GM12878 (cell line): ENCODE results near the gene LENEP. TPM values are rescaled to one million over a fixed set of nuclear protein-coding genes. Genes with fewer than 3 reads are reported as not detected.

Experiments
- ATAC-seq: fragments of 200-7000 bp; cut with Tn5 transposase; 3 replicates; pipeline ENCODE4 v1.9.1; 2020; ENCODE audit warnings: mild to moderate bottlenecking, moderate library complexity
- BruUV-seq: library from RNA; stranded (reverse); fragments of 400-500 nt; replicated peaks from 2 replicates; lab custom pipeline; 2021; lab: Mats Ljungman, UMichigan
- CTCF ChIA-PET: fragments of 300-600 bp; sonication (Branson Sonifier 250); formaldehyde crosslinking; extraction: SDS; loops from one replicate; lab custom pipeline; 2021; ENCODE audit warnings: inconsistent platforms; lab: Yijun Ruan, JAX
- POLR2A ChIA-PET: fragments of 350-600 bp; formaldehyde crosslinking; extraction: SDS; loops from one replicate; lab custom pipeline; 2021; ENCODE audit warnings: inconsistent platforms; lab: Charles Lee
- RAD21 ChIA-PET: fragments of 300-600 bp; sonication (Branson Sonifier 250); formaldehyde crosslinking; loops from one replicate; lab custom pipeline; 2023; ENCODE audit warnings: antibody characterized with exemption; ENCODE audit not compliant: unreplicated experiment; lab: Charles Lee
- SMC1A ChIA-PET: fragments of 300-600 bp; sonication (Branson Sonifier 250); formaldehyde crosslinking; loops from one replicate; lab custom pipeline; 2023; ENCODE audit not compliant: unreplicated experiment, uncharacterized antibody; lab: Charles Lee
- DNase-seq: peaks from one replicate; pipeline ENCODE4 v3.0.0-alpha.2; 2011; ENCODE audit warnings: low read depth, low spot score
- FAIRE-seq: peaks from 3 replicates; lab custom pipeline; 2011; peaks lifted over from hg19 to GRCh38; lab: Jason Lieb, UNC
- H2AFZ ChIP-seq: 2 replicates; pipeline ENCODE4 v1.6.0; 2011; ENCODE audit warnings: low read depth, low read length, control low read depth; ENCODE audit not compliant: control insufficient read depth
- H3K27ac ChIP-seq: 2 replicates; pipeline ENCODE4 v1.5.1; 2011; ENCODE audit warnings: control low read depth; ENCODE audit not compliant: control insufficient read depth, insufficient read depth
- H3K27me3 ChIP-seq, 2 experiments: replicated peaks in 1 of 2; 2 replicates each; pipeline versions ENCODE4 v1.6.0 to v1.6.1; 2011; ENCODE audit warnings: low read length in 1 of 2; ENCODE audit not compliant: control insufficient read depth in 2 of 2, insufficient read depth in 2 of 2
- H3K36me3 ChIP-seq, 2 experiments: 2 replicates each; pipeline ENCODE4 v1.5.1; 2011; ENCODE audit warnings: low read length in 1 of 2; ENCODE audit not compliant: control insufficient read depth in 2 of 2, insufficient read depth in 2 of 2
- H3K4me1 ChIP-seq: 2 replicates; pipeline ENCODE4 v1.6.1; 2011; ENCODE audit warnings: mild to moderate bottlenecking, low read length, moderate library complexity, mixed read lengths; ENCODE audit not compliant: control insufficient read depth, insufficient read depth
- H3K4me2 ChIP-seq: 2 replicates; pipeline ENCODE4 v1.6.0; 2011; ENCODE audit warnings: control low read depth; ENCODE audit not compliant: control insufficient read depth, insufficient read depth
- H3K4me3 ChIP-seq: fragments of 200-600 bp; sonication (generic); 2 replicates; pipeline ENCODE4 v1.5.1; 2016
- H3K79me2 ChIP-seq: 2 replicates; pipeline ENCODE4 v1.6.0; 2011; ENCODE audit warnings: low read length; ENCODE audit not compliant: control insufficient read depth, insufficient read depth
- H3K9ac ChIP-seq: 2 replicates; pipeline ENCODE4 v1.8.0; 2011; ENCODE audit warnings: low read length, control low read depth, mixed read lengths; ENCODE audit not compliant: control insufficient read depth, insufficient read depth
- H3K9me3 ChIP-seq: replicated peaks from 3 replicates; pipeline ENCODE4 v1.5.1; 2011; ENCODE audit warnings: mild to moderate bottlenecking, low read length; ENCODE audit not compliant: control insufficient read depth, insufficient read depth
- H4K20me1 ChIP-seq: 2 replicates; pipeline ENCODE4 v1.6.0; 2011; ENCODE audit not compliant: control insufficient read depth, insufficient read depth
- CHD4 ChIP-seq: fragments of 200-600 bp; sonication (generic); IDR thresholded peaks from 2 replicates; pipeline ENCODE4 v1.6.1; 2016; ENCODE audit warnings: mild to moderate bottlenecking
- IKZF1 ChIP-seq: fragments of 450-650 bp; conservative IDR thresholded peaks from 2 replicates; pipeline ENCODE4 v1.6.1; 2017; ENCODE audit warnings: antibody characterized with exemption, mild to moderate bottlenecking
- JUND ChIP-seq: IDR thresholded peaks from 2 replicates; pipeline ENCODE4 v1.6.1; 2012; ENCODE audit warnings: low read depth, mild to moderate bottlenecking, low read length, improper control_type of control experiment, moderate library complexity
- NFIC ChIP-seq: IDR thresholded peaks from 2 replicates; pipeline ENCODE4 v1.6.1; 2012; ENCODE audit warnings: low read depth, mild to moderate bottlenecking, inconsistent platforms, low read length, moderate library complexity
- NFXL1 ChIP-seq: fragments of 450-650 bp; IDR thresholded peaks from 2 replicates; pipeline ENCODE4 v1.6.1; 2017; ENCODE audit warnings: antibody characterized with exemption, mild to moderate bottlenecking, borderline replicate concordance
- NFYA ChIP-seq: IDR thresholded peaks from 2 replicates; pipeline ENCODE4 v1.6.1; 2011; ENCODE audit warnings: low read depth, mild to moderate bottlenecking, low read length, improper control_type of control experiment, borderline replicate concordance
- PRDM15 ChIP-seq: fragments of 450-650 bp; formaldehyde crosslinking; IDR thresholded peaks from 2 replicates; pipeline ENCODE4 v1.4.0; 2020; ENCODE audit warnings: mild to moderate bottlenecking, moderate library complexity
- RELA ChIP-seq: fragments of 450-650 bp; IDR thresholded peaks from 2 replicates; pipeline ENCODE4 v1.8.0; 2014; ENCODE audit warnings: borderline replicate concordance; ENCODE audit not compliant: partially characterized antibody
- WGBS: methylation state at CpG from one replicate; pipeline ENCODE4 v1.1.6; 2016; ENCODE audit warnings: low lambda C conversion rate; ENCODE audit not compliant: insufficient replicate concordance, insufficient coverage; ENCODE audit errors: missing lambda C conversion rate; 5-methylcytosine and 5-hydroxymethylcytosine counted together
- in situ Hi-C: fragments of 300-500 bp; cut with MboI; formaldehyde crosslinking; loops from 9 replicates; pipeline ENCODE4 v1.14.3; 2018; ENCODE audit warnings: mixed read lengths
- intact Hi-C: fragments of 100-400 bp; cut with micrococcal nuclease; formaldehyde crosslinking; loops from one replicate; pipeline ENCODE4 v1.14.2; 2022; ENCODE audit not compliant: unreplicated experiment
- polyA plus RNA-seq, 11 experiments: library from polyadenylated mRNA; depleted of rRNA in 4 of 11; unstranded in 6 of 11; stranded (reverse) in 5 of 11; fragments of >200 nt; fragmentation: Nextera tagmentation in 4 of 11; fragmentation: Illumina TruSeq in 1 of 11; extraction: Ambion mirVana in 4 of 11; extraction: Trizol in 1 of 11; gene quantifications; 1 replicate in 1 of 11; 2 replicates in 10 of 11; pipeline versions ENCODE4 v1.2.1 to v1.2.3, GENCODE V29; 2011 to 2016; ENCODE audit warnings: inconsistent platforms in 2 of 11, missing spikeins in 2 of 11, low read depth in 1 of 11
- total RNA-seq, 4 experiments: library from RNA; depleted of rRNA in 3 of 4; stranded (reverse); fragments of >200 nt in 3 of 4; fragmentation: Illumina TruSeq in 1 of 4; extraction: Trizol in 1 of 4; gene quantifications; 2 replicates each; pipeline versions ENCODE4 v1.2.1 to v1.2.3, GENCODE V29; 2013 to 2021

The LENEP gene
- total and polyA plus RNA-seq, 10 of the 15 experiments (the other 5 are each of a cell fraction or from before 2014, with no cell fraction given): 0.27 to 1.1 (median 0.64) TPM; not detected in 7

- RAD21 ChIA-PET: interaction anchor here (2.6 kb wide), 1 partner anchor 10 kb away, joined by 9 read pairs; the partner anchor contains the start of gene PMVK
- BruUV-seq: no TSS peak
- Histone ChIP-seq H3K4me1 (peaks cover 47% of the 10 kb centered on the region), H3K36me3 (peaks cover 3 to 6% of the 10 kb centered on the region in 2 experiments; a peak in 3 of 4 replicates), H3K9me3 (no peaks in the 10 kb centered on the region; the same call in 2 of the 3 replicates), H4K20me1 (no peaks in the 10 kb centered on the region), H3K4me3 (no peak overlapping the region), H3K79me2 (peaks cover 16% of the 10 kb centered on the region), H3K4me2 (no peak overlapping the region), H3K9ac (no peak overlapping the region), H3K27me3 (no peaks in the 10 kb centered on the region), H3K27ac (no peak overlapping the region), H2AFZ (no peak overlapping the region)
- TF ChIP-seq CHD4 (no peak), NFIC (no peak), PRDM15 (CRISPR knock-in tag) (no peak), IKZF1 (no peak), RELA (no peak), NFXL1 (no peak), NFYA (no peak), JUND (no peak)
- CTCF ChIA-PET: interaction anchor here (1.0 to 1.8 kb wide), 4 partner anchors 26 to 276 kb away, joined by 3 to 6 read pairs (median 4); no protein-coding TSS in a partner anchor
- FAIRE-seq (no peak), DNase-seq (no peak), ATAC-seq (no peak)
- POLR2A ChIA-PET: interaction anchor here (0.6 to 3.4 kb wide), 4 partner anchors 11 to 39 kb away, joined by 3 to 19 read pairs (median 12); partner anchors contain the start of genes PMVK, PYGO2 and SHC1
- 82% methylated on average over 16 of the region's 17 CpGs for WGBS
- SMC1A ChIA-PET: interaction anchor here (1.1 to 1.2 kb wide), 2 partner anchors 10 to 341 kb away, joined by 3 to 6 read pairs; partner anchors contain the start of gene PMVK
- in situ Hi-C loops: no loop called here
- intact Hi-C loops: no loop called here
These were observed 47.2 kb upstream of the LENEP start for GRCh38 chr1:154945962-154946850.
